Measurements from ENCODE around the gene TMEM37. TPM values are rescaled to one million over a fixed set of nuclear protein-coding genes. Genes with fewer than 3 reads are reported as not detected.

Gene TMEM37
- total and polyA plus RNA-seq, 9 of the 15 experiments (the other 6 are each of a cell fraction or from before 2014, with no cell fraction given) = 0.03 to 0.64 (median 0.31) TPM; not detected in 1

- in situ Hi-C loops (cut with MboI) = no loop called here
- no peak overlapping the region for H3K9ac ChIP-seq (ENCODE audit: insufficient read depth in 1 of 2, low read depth in 2 of 2, low read length in 2 of 2)
- H3K27ac ChIP-seq (ENCODE audit: extremely low read depth, low read depth, low read length) = no peak overlapping the region
- BruUV-seq (replicated peaks) = no TSS peak
- H3K4me1 ChIP-seq (replicated peaks in 1 of 2; ENCODE audit: control insufficient read depth in 2 of 2, insufficient read depth in 2 of 2, low read length in 2 of 2) = peaks cover 0 to 3% of the 10 kb centered on the region in 2 experiments; a peak in 2 of 5 replicates
- H3K79me2 ChIP-seq (ENCODE audit: control insufficient read depth, insufficient read depth, low read length) = no peaks in the 10 kb centered on the region
- no peak overlapping the region for H2AFZ ChIP-seq (ENCODE audit: low read depth, low read length)
- intact Hi-C loops (cut with micrococcal nuclease) = no loop called here
- ATAC-seq = no peak
- no peaks in the 10 kb centered on the region for H3K36me3 ChIP-seq (ENCODE audit: control insufficient read depth, insufficient read depth, low read length)
- no peaks in the 10 kb centered on the region for H3K9me3 ChIP-seq (replicated peaks; ENCODE audit: control insufficient read depth, insufficient read depth, low read depth, low read length)
- WGBS (ENCODE audit: insufficient coverage, low coverage, missing lambda C conversion rate) = 2% methylated on average over 6 of the region's 7 CpGs
- H4K20me1 ChIP-seq (replicated peaks; ENCODE audit: control insufficient read depth, insufficient read depth, low read length) = peaks cover 24% of the 10 kb centered on the region; the same call in 1 of the 2 replicates
- POLR2A ChIA-PET = interaction anchor here (1.1 to 1.3 kb wide), 2 partner anchors 8 to 9 kb away, joined by 3 to 5 read pairs; no protein-coding TSS in a partner anchor
- H3K4me3 ChIP-seq = no peak overlapping the region
- peaks cover 17 to 89% of the 10 kb centered on the region in 2 experiments for H3K27me3 ChIP-seq (ENCODE audit: control insufficient read depth in 2 of 2, insufficient read depth in 2 of 2, low read length in 2 of 2)
- no peak for FAIRE-seq
- DNase-seq (ENCODE audit: extremely low read depth in 1 of 4, low spot score in 3 of 4) = no peak
- CTCF ChIA-PET (ENCODE audit: low intra/inter-chr PET ratio) = no interaction called here
- H3K9me1 ChIP-seq (ENCODE audit: control insufficient read depth, insufficient read depth, low read length) = peaks cover 5% of the 10 kb centered on the region
- H3K4me2 ChIP-seq (ENCODE audit: insufficient read depth, low read length) = no peak overlapping the region
- TF ChIP-seq ZNF785 (CRISPR knock-in tag; IDR thresholded peaks at IDR 0.05) (no peak), PTBP1 (IDR thresholded peaks at IDR 0.05; ENCODE audit: low read depth, low read length) (no peak), MAFF (IDR thresholded peaks at IDR 0.05; ENCODE audit: low read length) (no peak), CUX1 (CRISPR knock-in tag; IDR thresholded peaks at IDR 0.05) (no peak), ZNF589 (CRISPR knock-in tag; IDR thresholded peaks at IDR 0.05; ENCODE audit: low read depth) (no peak), CEBPB (tag; IDR thresholded peaks at IDR 0.05) (no peak), SRSF1 (IDR thresholded peaks at IDR 0.05; ENCODE audit: low read depth, low read length) (no peak)
- TF ChIP-seq, protein P1, sequence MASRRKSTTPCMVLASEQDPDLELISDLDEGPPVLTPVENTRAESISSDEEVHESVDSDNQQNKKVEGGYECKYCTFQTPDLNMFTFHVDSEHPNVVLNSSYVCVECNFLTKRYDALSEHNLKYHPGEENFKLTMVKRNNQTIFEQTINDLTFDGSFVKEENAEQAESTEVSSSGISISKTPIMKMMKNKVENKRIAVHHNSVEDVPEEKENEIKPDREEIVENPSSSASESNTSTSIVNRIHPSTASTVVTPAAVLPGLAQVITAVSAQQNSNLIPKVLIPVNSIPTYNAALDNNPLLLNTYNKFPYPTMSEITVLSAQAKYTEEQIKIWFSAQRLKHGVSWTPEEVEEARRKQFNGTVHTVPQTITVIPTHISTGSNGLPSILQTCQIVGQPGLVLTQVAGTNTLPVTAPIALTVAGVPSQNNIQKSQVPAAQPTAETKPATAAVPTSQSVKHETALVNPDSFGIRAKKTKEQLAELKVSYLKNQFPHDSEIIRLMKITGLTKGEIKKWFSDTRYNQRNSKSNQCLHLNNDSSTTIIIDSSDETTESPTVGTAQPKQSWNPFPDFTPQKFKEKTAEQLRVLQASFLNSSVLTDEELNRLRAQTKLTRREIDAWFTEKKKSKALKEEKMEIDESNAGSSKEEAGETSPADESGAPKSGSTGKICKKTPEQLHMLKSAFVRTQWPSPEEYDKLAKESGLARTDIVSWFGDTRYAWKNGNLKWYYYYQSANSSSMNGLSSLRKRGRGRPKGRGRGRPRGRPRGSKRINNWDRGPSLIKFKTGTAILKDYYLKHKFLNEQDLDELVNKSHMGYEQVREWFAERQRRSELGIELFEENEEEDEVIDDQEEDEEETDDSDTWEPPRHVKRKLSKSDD (conservative IDR thresholded peaks at IDR 0.05; ENCODE audit: low read length) = no peak
- TF ChIP-seq, protein P2, sequence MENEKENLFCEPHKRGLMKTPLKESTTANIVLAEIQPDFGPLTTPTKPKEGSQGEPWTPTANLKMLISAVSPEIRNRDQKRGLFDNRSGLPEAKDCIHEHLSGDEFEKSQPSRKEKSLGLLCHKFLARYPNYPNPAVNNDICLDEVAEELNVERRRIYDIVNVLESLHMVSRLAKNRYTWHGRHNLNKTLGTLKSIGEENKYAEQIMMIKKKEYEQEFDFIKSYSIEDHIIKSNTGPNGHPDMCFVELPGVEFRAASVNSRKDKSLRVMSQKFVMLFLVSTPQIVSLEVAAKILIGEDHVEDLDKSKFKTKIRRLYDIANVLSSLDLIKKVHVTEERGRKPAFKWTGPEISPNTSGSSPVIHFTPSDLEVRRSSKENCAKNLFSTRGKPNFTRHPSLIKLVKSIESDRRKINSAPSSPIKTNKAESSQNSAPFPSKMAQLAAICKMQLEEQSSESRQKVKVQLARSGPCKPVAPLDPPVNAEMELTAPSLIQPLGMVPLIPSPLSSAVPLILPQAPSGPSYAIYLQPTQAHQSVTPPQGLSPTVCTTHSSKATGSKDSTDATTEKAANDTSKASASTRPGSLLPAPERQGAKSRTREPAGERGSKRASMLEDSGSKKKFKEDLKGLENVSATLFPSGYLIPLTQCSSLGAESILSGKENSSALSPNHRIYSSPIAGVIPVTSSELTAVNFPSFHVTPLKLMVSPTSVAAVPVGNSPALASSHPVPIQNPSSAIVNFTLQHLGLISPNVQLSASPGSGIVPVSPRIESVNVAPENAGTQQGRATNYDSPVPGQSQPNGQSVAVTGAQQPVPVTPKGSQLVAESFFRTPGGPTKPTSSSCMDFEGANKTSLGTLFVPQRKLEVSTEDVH (IDR thresholded peaks at IDR 0.05; ENCODE audit: low read depth, partially characterized antibody) = no peak
These were observed 55.2 kb downstream of the TMEM37 start for GRCh38 chr2:119486886-119487285.

Measured in K562 (cell line).